ENCODE measurements around the gene CLSTN1.
"Not testable (repeated sequence)": the region's sequence is repeated elsewhere in the genome, so short reads cannot be mapped to it uniquely, and the experiment has no call there.

CLSTN1 gene

DNA sequence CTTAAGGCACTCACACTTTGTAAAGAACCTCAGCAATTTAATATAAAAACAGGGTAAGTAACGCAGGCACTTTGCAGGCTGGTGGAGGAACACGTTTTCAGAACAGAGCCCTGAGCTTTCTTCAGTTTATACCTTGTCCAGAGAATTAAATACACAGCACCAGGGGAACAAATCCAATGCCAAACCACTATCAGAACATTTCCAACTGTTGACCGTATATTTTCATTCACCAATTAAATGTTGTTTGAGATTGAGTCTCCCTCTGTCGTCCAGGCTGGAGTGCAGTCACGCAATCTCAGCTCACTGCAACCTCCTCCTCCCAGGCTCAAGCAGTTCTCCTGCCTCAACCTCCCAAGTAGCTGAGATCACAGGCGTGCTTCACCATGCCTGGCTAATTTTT is 29.7 kb downstream of the CLSTN1 start:
- DNase-seq, result no peak

GRCh38 chr1:9793291-9793690 is 30.5 kb downstream of the CLSTN1 start:
- DNase-seq, result no peak

DNA sequence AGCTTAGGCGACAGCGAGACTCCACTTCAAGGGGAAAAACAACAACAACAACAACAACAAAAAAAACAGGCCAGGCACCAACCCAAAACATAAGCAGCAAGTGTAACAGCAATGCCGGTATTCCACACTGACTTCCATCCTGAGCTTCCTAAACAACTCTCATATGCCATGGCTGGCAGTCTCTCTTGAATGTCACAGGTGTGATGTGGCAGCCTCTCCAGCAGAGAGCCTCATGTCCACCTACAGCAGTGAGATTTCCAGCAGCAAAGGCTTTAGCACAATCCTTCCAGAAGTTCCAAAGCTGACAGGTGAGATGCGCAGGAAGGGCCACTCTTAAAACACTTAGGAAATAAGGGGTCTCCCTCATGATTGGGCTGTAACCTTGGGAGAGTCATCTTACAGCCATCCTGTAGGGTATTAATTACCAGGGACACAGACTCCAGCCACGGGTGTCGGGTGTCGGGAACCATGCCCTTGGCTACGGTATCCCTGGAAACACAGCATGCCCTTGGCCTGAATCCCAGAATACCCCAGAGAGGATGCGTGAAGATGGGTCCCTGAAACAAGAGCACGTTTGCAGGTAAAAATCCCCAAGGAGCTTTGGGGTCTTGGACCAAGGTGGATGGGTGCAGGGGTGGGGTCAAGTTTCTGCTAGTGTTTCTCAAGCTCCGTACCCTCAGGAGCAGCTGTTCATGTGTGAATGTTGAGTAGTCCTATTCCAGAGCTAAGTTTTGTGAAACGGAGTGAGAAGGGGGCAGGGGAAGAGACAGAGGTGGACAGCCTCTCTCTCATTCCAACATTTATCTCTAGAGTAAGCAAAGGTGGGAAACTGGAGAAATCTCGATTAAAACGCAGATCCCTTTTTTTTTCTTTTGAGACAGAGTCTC is 31.4 kb downstream of the CLSTN1 start:
- no peak for DNase-seq

GRCh38 chr1:9789700-9790099 is 34.1 kb downstream of the CLSTN1 start:
- DNase-seq, result not testable (repeated sequence)

DNA sequence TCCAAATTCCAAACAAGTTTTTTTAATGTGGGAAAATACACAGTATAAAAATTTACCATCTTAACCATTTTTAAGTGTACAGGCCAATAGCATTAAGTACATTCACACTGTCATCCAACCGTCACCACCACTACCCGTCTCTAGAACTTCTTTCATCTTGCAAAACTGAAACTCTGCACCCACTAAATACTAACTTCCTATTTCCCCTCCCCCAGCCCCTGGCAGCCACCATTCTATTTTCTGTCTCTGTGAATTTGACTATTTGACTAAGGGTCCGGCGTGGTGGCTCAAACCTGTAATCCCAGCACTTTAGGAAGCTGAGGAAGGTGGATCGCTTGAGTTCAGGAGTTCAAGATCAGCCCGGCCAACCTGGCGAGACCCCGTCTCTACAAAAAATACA is 36.1 kb downstream of the CLSTN1 start:
- peak; percentile 29 for DNase-seq

GRCh38 chr1:9785406-9785805 is 38.4 kb downstream of the CLSTN1 start:
- DNase-seq, result no peak

- DNase-seq, result peak; percentile 46
These were observed 39.1 kb downstream of the CLSTN1 start for GRCh38 chr1:9784508-9785133.

GRCh38 chr1:9782897-9783296 is 40.9 kb downstream of the CLSTN1 start:
- DNase-seq, result no peak

DNA sequence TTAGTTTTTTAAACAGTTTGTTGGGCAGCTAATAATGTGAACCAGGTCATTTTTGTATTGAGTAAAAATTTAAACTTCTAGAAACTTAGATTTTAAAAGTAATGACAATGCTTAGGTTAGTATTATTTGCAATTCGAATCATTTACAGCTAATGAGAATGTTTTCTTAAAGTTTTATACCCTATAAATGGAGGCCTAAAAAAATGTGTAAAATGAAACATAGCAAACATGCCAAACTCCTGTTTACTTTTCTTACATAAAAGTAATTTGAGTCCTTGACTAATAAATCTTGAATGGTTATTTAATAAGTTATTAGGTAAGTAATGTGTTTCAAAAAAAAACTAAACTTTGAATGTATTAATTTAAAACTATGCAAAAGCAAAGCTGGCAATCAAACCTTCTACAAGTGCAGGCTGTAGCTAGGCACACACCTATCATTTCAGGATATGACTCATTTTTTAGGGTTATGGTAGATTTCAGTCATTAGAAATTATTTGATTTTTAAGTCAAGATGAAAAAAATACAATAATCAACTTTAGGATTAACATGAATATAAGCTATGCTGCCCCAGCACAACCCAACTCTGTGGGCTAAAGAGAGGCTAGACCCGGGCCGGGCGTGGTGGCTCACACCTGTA is 41.5 kb downstream of the CLSTN1 start:
- DNase-seq, result no peak

GRCh38 chr1:9780554-9781110 is 43.1 kb downstream of the CLSTN1 start:
- no peak for DNase-seq

DNA sequence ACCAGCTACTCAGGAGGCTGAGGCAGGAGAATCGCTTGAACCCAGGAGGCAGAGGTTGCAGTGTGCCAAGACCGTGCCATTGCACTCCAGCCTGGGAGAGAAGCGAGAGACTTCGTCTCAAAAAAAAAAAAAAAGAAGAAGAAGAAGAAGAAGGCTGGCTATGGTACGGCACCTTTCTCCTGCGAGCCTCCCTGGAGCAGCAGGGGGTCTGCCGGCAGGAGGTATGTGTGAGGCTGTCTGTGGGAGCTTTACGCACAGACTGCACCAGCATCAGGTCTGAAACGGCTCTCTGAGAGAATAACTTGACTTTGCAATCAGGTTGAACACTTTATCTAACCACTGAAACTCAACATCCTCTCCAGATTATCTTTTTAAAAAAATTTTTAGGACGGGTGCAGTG is 44.9 kb downstream of the CLSTN1 start:
- no peak for DNase-seq

DNA sequence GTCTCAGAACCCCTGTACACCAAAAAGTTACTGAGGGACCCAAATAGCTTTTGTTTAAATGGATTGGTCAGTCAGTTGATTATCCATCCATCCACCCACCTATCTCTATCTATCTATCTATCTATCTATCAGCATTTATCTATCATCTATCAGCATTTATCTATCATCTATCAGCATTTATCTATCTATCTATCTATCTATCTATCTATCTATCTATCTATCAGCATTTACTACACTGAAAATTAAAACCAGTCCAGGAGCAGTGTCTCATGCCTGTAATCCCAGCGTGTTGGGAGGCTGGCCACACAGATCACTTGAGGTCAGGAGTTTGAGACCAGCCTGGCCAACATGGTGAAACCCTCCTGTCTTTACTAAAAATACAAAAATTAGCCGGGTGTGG is 47.1 kb downstream of the CLSTN1 start:
- no peak for DNase-seq

DNA sequence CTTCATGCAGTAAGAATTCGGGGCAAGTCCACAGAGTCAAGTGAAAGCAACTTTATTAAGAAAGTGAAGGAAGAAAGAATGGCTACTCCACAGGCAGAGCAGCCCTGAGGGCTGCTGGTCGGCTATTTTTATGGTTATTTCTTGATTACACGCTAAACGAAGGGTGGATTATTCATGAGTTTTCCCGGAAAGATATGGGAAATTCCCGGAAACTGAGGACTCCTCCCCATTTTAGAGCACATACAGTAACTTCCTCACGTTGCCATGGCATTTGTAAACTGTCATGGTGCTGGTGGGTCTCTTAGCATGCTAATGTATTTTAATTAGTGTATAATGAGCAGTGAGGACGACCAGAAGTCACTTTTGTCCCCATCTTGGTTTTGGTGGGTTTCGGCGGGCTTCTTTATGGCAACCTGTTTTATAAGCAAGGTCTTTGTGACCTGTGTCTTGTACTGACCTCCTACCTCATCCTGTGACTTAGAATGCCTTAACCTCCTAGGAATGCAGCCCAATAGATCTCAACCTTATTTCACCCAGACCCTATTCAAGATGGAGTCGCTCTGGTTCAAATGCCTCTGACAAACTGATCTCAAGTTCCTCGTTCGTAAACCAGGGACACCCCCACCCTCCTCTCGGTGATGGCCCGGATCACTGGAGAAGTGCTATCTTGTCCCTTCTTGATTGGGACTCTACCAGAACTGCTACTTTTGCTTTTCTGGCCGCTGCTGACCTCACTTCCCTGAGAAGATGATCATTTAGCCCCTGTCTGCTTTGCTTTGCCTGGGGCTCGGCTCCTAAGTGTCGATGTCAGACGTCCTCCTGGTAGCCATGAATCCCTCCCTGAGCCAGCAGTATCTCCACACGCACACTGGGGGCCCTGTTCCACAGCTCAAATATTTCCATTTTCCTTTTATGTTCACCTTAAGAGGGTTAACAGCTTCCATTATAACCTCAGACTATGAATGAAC is 48.8 kb downstream of the CLSTN1 start:
- DNase-seq, result no peak

GRCh38 chr1:9770298-9770697 is 53.5 kb downstream of the CLSTN1 start:
- no peak for DNase-seq

- DNase-seq, result no peak
These were observed 54.8 kb downstream of the CLSTN1 start for GRCh38 chr1:9768983-9769382.

- DNase-seq, result peak; percentile 9
These were observed 55.6 kb downstream of the CLSTN1 start for GRCh38 chr1:9767964-9768668.

GRCh38 chr1:9766759-9767442 is 56.9 kb downstream of the CLSTN1 start:
- no peak for DNase-seq

- DNase-seq, result no peak
These were observed 59.2 kb downstream of the CLSTN1 start for GRCh38 chr1:9764550-9764949.

DNA sequence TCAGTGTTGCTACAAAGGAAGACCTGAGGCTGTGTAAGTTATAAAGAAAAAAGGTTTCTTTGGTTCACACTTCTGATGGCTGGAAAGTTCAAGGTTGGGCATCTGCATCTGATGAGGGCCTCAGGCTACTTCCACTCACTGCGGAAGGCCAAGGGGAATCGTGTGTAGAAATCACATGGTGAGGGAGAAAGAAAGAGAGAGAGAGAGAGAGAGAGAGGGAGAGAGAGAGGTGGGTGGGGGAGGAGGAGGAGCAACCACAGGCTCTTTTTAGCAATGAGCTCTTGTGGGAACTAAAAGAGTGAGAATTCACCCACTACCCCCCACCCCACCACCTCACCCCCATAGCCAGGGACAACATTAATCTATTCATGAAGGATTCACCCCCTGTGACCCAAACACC is 59.9 kb downstream of the CLSTN1 start:
- DNase-seq, result no peak

- not testable (repeated sequence) for DNase-seq
These were observed 61.3 kb downstream of the CLSTN1 start for GRCh38 chr1:9762446-9762845.

DNA sequence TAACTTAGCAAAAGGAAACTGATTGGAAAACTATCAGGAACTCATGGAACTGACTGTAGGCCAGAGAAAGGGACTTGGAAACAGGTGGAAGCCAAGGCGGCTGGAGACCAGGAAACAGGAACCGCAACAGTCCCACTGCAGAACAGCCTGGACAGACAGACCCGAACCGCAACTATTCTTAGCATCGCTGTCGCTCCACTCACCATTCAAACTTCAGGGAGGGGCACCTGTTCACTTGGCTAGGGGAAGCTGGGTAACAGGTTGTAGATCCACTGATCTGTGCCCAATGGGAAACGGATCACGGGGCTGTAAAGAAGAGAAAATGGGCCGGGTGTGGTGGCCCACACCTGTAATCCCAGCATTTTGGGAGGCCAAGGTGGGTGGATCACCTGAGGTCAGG is 61.9 kb downstream of the CLSTN1 start:
- no peak for DNase-seq

Measured in stimulated activated naive CD4-positive, alpha-beta T cell treated with Interleukin-2 at 50 U/mL for 16 hours (primary cell).